HFFc6 (cell line): ENCODE data around the gene TFCP2. TPM values are rescaled to one million over a fixed set of nuclear protein-coding genes. Genes with fewer than 3 reads are reported as not detected.

Source experiments
- DNase-seq: peaks from one replicate; pipeline ENCODE4 v3.0.0-alpha.2; 2018
- H3K27ac Mint-ChIP-seq: 2 replicates; pipeline ENCODE4 v1.8.0; 2020; ENCODE audit warnings: mild to moderate bottlenecking, mixed read lengths
- H3K27me3 Mint-ChIP-seq: 2 replicates; pipeline ENCODE4 v1.8.0; 2021; ENCODE audit warnings: mild to moderate bottlenecking, moderate library complexity, mixed read lengths; ENCODE audit not compliant: insufficient read depth
- H3K36me3 Mint-ChIP-seq: 2 replicates; pipeline ENCODE4 v1.8.0; 2021; ENCODE audit warnings: low read depth, mixed read lengths
- H3K4me1 Mint-ChIP-seq: 2 replicates; pipeline ENCODE4 v1.8.0; 2020; ENCODE audit warnings: low read depth, mixed read lengths
- H3K4me3 Mint-ChIP-seq: 2 replicates; pipeline ENCODE4 v1.8.0; 2020; ENCODE audit warnings: mild to moderate bottlenecking, moderate library complexity, mixed read lengths
- H3K9me3 Mint-ChIP-seq: 2 replicates; pipeline ENCODE4 v1.8.0; 2020; ENCODE audit warnings: mild to moderate bottlenecking, mixed read lengths
- CTCF ChIP-seq: fragments of 200-600 bp; sonication (generic); IDR thresholded peaks from 2 replicates; pipeline ENCODE4 v1.5.0; 2021; ENCODE audit warnings: antibody characterized with exemption, mild to moderate bottlenecking
- total RNA-seq, 6 experiments: library from RNA; stranded (reverse); fragmentation: NEBNext Ultra II Directional; extraction: Animal tissue kit (Norgen Biotek cat#: 25700); gene quantifications; 2 replicates in 1 of 6; 3 replicates in 5 of 6; pipeline ENCODE4 v1.2.3, GENCODE V29; 2021

Gene TFCP2
- total RNA-seq, 6 experiments from 2014 or later: 23.6 to 26.5 (median 25.8) TPM

- Mint-ChIP-seq H3K27ac (no peak overlapping the region), H3K36me3 (peaks cover 10% of the 10 kb centered on the region), H3K4me1 (peaks cover 17% of the 10 kb centered on the region), H3K9me3 (no peaks in the 10 kb centered on the region), H3K27me3 (peaks cover 4% of the 10 kb centered on the region), H3K4me3 (no peak overlapping the region)
- DNase-seq: no peak
- TF ChIP-seq CTCF: no peak
These were observed 44.0 kb downstream of the TFCP2 start for GRCh38 chr12:51128919-51129318.

GRCh38 chr12:51127050-51127729 is 45.7 kb downstream of the TFCP2 start:
- peaks cover 19% of the 10 kb centered on the region for H3K4me1 Mint-ChIP-seq
- no peak for TF ChIP-seq CTCF
- H3K36me3 Mint-ChIP-seq: peaks cover 10% of the 10 kb centered on the region; the same call in 1 of the 2 replicates
- H3K4me3 Mint-ChIP-seq: no peak overlapping the region
- H3K27me3 Mint-ChIP-seq: peaks cover 4% of the 10 kb centered on the region
- no peak for DNase-seq
- no peaks in the 10 kb centered on the region for H3K9me3 Mint-ChIP-seq
- H3K27ac Mint-ChIP-seq: no peak overlapping the region

GRCh38 chr12:51126297-51126696 is 46.6 kb downstream of the TFCP2 start:
- Mint-ChIP-seq H3K4me3 (no peak overlapping the region), H3K9me3 (no peaks in the 10 kb centered on the region), H3K27ac (no peak overlapping the region), H3K27me3 (peaks cover 4% of the 10 kb centered on the region), H3K4me1 (peaks cover 19% of the 10 kb centered on the region), H3K36me3 (peaks cover 10% of the 10 kb centered on the region; the same call in 1 of the 2 replicates)
- no peak for TF ChIP-seq CTCF
- no peak for DNase-seq

GRCh38 chr12:51124504-51124903 is 48.4 kb downstream of the TFCP2 start:
- peaks cover 4% of the 10 kb centered on the region for H3K27me3 Mint-ChIP-seq
- peaks cover 24% of the 10 kb centered on the region for H3K4me1 Mint-ChIP-seq
- peaks cover 10% of the 10 kb centered on the region; the same call in 1 of the 2 replicates for H3K36me3 Mint-ChIP-seq
- no peak for DNase-seq
- H3K9me3 Mint-ChIP-seq: no peaks in the 10 kb centered on the region
- no peak overlapping the region for H3K27ac Mint-ChIP-seq
- no peak for TF ChIP-seq CTCF
- no peak overlapping the region for H3K4me3 Mint-ChIP-seq

DNA sequence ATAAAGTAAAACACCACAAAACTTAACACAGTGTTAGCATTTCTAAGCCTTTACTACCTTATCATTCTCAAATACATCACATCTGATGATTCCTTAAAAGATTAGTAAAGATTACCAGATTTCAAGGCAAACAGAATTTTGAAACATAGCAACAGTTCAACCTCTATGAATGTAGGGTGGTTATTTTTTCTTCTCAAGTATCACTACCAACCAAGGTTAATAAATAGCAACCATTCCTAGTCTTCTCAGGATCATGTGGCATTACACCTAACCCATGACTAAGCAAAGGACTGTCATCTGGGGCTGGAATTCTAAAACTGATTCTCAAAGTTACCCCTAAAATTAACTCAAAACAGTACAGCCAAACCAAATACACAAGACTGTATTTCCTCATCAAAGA is 50.1 kb downstream of the TFCP2 start:
- Mint-ChIP-seq H3K9me3 (no peaks in the 10 kb centered on the region), H3K36me3 (peaks cover 16% of the 10 kb centered on the region; the same call in 1 of the 2 replicates), H3K4me1 (peaks cover 35% of the 10 kb centered on the region), H3K4me3 (no peak overlapping the region), H3K27me3 (peaks cover 4% of the 10 kb centered on the region), H3K27ac (no peak overlapping the region)
- no peak for DNase-seq
- no peak for TF ChIP-seq CTCF
